ENCODE data around the gene MT1E. TPM values are rescaled to one million over a fixed set of nuclear protein-coding genes. Genes with fewer than 3 reads are reported as not detected.

MT1E gene
- total and polyA plus RNA-seq, 4 experiments from 2014 or later: 6.8 to 16.0 TPM; not detected in 2

GRCh38 chr16:56631197-56631596, 5.6 kb downstream of the MT1E start:
- DNase-seq: no peak
- Mint-ChIP-seq H3K9me3 (no peaks in the 10 kb centered on the region), H3K27me3 (peaks cover 37 to 63% of the 10 kb centered on the region in 2 donors), H3K27ac (no peak overlapping the region), H3K4me3 (peak overlapping the region in 2 of 8 donors; percentile 55 to 82), H3K36me3 (no peaks in the 10 kb centered on the region), H3K4me1 (peaks cover 10 to 35% (median 19%) of the 10 kb centered on the region in 4 donors)
- ChIA-PET CTCF (ENCODE audit: partially characterized antibody) (interaction anchor here (0.9 kb wide), 1 partner anchor 27 kb away, joined by 3 read pairs; no protein-coding TSS in a partner anchor), POLR2A (ENCODE audit: partially characterized antibody) (interaction anchor here (1.3 kb wide), 1 partner anchor 300 kb away, joined by 3 read pairs; no protein-coding TSS in a partner anchor)
- peaks cover 26% of the 10 kb centered on the region for H3K4me1 ChIP-seq (ENCODE audit: insufficient read depth, low read length)
- H3K27ac ChIP-seq (ENCODE audit: low read depth, low read length): no peak overlapping the region
- H3K4me3 ChIP-seq (ENCODE audit: low read length in 2 of 2): no peak overlapping the region
- no peaks in the 10 kb centered on the region for H3K9me3 ChIP-seq (ENCODE audit: control insufficient read depth in 1 of 2, low read length in 2 of 2)
- peaks cover 37% of the 10 kb centered on the region for H3K27me3 ChIP-seq (ENCODE audit: insufficient read depth, low read length)
- intact Hi-C loops (cut with micrococcal nuclease): no loop called here
- H3K36me3 ChIP-seq (ENCODE audit: insufficient read depth, low read length): no peaks in the 10 kb centered on the region

DNA sequence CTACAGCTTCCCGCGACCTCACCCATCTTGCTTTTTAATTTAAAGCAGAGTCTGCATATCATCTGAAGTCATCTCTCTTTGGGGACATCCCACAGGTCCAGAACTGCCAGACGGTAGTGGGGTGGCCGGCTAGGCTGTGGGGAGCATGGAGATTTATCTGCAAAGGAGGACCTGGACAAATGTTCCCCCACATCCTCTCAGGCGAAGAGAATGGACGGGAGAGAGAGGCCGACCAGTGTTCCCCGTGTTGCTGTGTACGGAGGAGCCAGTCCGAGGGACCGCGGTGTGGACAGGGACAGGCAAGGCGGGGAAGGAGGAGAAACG, 6.2 kb downstream of the MT1E start:
- no peak overlapping the region for H3K4me3 ChIP-seq (ENCODE audit: low read length in 2 of 2)
- H3K36me3 ChIP-seq (ENCODE audit: insufficient read depth, low read length): no peaks in the 10 kb centered on the region
- Mint-ChIP-seq H3K4me1 (peaks cover 9 to 41% (median 17%) of the 10 kb centered on the region in 4 donors), H3K4me3 (peak overlapping the region; percentile 24 to 82 (median 68)), H3K27ac (no peak overlapping the region), H3K9me3 (no peaks in the 10 kb centered on the region), H3K36me3 (no peaks in the 10 kb centered on the region), H3K27me3 (peaks cover 42 to 67% of the 10 kb centered on the region in 2 donors)
- POLR2A ChIA-PET (ENCODE audit: partially characterized antibody): no interaction called here
- DNase-seq: no peak
- peaks cover 24% of the 10 kb centered on the region for H3K4me1 ChIP-seq (ENCODE audit: insufficient read depth, low read length)
- H3K9me3 ChIP-seq (ENCODE audit: control insufficient read depth in 1 of 2, low read length in 2 of 2): no peaks in the 10 kb centered on the region
- H3K27ac ChIP-seq (ENCODE audit: low read depth, low read length): no peak overlapping the region
- H3K27me3 ChIP-seq (ENCODE audit: insufficient read depth, low read length): peaks cover 35% of the 10 kb centered on the region
- CTCF ChIA-PET (ENCODE audit: partially characterized antibody): no interaction called here
- intact Hi-C loops (cut with micrococcal nuclease): no loop called here

GRCh38 chr16:56632156-56632847, 6.7 kb downstream of the MT1E start, which contains the start of gene MT1M:
TSS of gene MT1M (plus strand) at chr16:56632659. CDS start at chr16:56632732, 73 bp downstream.
- intact Hi-C loops (cut with micrococcal nuclease): no loop called here
- H3K4me1 Mint-ChIP-seq: peaks cover 9 to 46% (median 18%) of the 10 kb centered on the region in 4 donors
- DNase-seq: no peak
- H3K27me3 Mint-ChIP-seq: peaks cover 47 to 68% of the 10 kb centered on the region in 2 donors
- CTCF ChIA-PET (ENCODE audit: partially characterized antibody): no interaction called here
- Histone ChIP-seq H3K36me3 (ENCODE audit: insufficient read depth, low read length) (no peaks in the 10 kb centered on the region), H3K9me3 (ENCODE audit: control insufficient read depth in 1 of 2, low read length in 2 of 2) (no peaks in the 10 kb centered on the region), H3K27ac (ENCODE audit: low read depth, low read length) (no peak within 1 kb of the TSS), H3K4me1 (ENCODE audit: insufficient read depth, low read length) (peaks cover 24% of the 10 kb centered on the region), H3K4me3 (ENCODE audit: low read length in 2 of 2) (no peak within 1 kb of the TSS), H3K27me3 (ENCODE audit: insufficient read depth, low read length) (peaks cover 35% of the 10 kb centered on the region)
- POLR2A ChIA-PET (ENCODE audit: partially characterized antibody): no interaction called here
- H3K27ac Mint-ChIP-seq: no peak within 1 kb of the TSS
- H3K36me3 Mint-ChIP-seq: no peaks in the 10 kb centered on the region
- no peaks in the 10 kb centered on the region for H3K9me3 Mint-ChIP-seq
- H3K4me3 Mint-ChIP-seq: peak within 1 kb of the TSS; percentile 55 to 82 (median 70)

- H3K27ac Mint-ChIP-seq: no peak overlapping the region
These were observed 7.3 kb downstream of the MT1E start for GRCh38 chr16:56632848-56633365.

DNA sequence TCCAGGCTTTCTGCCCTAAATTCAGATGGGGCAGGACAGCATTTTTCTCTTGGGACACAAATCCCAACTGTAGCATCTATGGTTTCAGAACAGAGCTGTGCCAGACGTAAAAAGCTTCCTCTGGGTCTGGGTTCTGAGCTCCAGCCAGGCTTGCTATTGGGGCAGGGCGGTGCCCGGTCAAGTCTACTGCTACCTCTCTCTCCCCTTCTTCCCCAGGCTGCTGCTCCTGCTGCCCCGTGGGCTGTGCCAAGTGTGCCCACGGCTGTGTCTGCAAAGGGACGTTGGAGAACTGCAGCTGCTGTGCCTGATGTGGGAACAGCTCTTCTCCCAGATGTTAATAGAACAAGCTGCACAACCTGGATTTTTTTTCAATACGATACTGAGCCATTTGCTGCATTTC, 8.0 kb downstream of the MT1E start:
- H3K4me3 ChIP-seq (ENCODE audit: low read length in 2 of 2): no peak overlapping the region
- DNase-seq: no peak
- H3K27me3 ChIP-seq (ENCODE audit: insufficient read depth, low read length): peaks cover 46% of the 10 kb centered on the region
- CTCF ChIA-PET (ENCODE audit: partially characterized antibody): interaction anchor here (0.9 to 1.2 kb wide), 2 partner anchors 9 to 10 kb away, joined by 3 read pairs; no protein-coding TSS in a partner anchor
- no peaks in the 10 kb centered on the region for H3K36me3 Mint-ChIP-seq
- POLR2A ChIA-PET (ENCODE audit: partially characterized antibody): interaction anchor here (1.3 kb wide), 1 partner anchor 24 kb away, joined by 4 read pairs; the partner anchor contains the start of gene MT1F
- H3K27ac Mint-ChIP-seq: peak overlapping the region in 1 of 7 donors; percentile 19
- peaks cover 14 to 55% (median 24%) of the 10 kb centered on the region in 4 donors for H3K4me1 Mint-ChIP-seq
- H3K27ac ChIP-seq (ENCODE audit: low read depth, low read length): no peak overlapping the region
- intact Hi-C loops (cut with micrococcal nuclease): no loop called here
- H3K27me3 Mint-ChIP-seq: peaks cover 55 to 75% of the 10 kb centered on the region in 2 donors
- H3K36me3 ChIP-seq (ENCODE audit: insufficient read depth, low read length): no peaks in the 10 kb centered on the region
- H3K9me3 Mint-ChIP-seq: no peaks in the 10 kb centered on the region
- H3K9me3 ChIP-seq (ENCODE audit: control insufficient read depth in 1 of 2, low read length in 2 of 2): no peaks in the 10 kb centered on the region
- peak overlapping the region in 2 of 8 donors; percentile 15 to 46 for H3K4me3 Mint-ChIP-seq
- peaks cover 27% of the 10 kb centered on the region for H3K4me1 ChIP-seq (ENCODE audit: insufficient read depth, low read length)

More at GRCh38 chr16:56632848-56633365, 7.3 kb downstream of the MT1E start:
- intact Hi-C loops (cut with micrococcal nuclease): no loop called here
- ChIA-PET CTCF (ENCODE audit: partially characterized antibody) (interaction anchor here (0.9 to 1.2 kb wide), 2 partner anchors 9 to 11 kb away, joined by 3 read pairs; no protein-coding TSS in a partner anchor), POLR2A (ENCODE audit: partially characterized antibody) (no interaction called here)
- H3K27me3 ChIP-seq (ENCODE audit: insufficient read depth, low read length): peaks cover 40% of the 10 kb centered on the region
- Mint-ChIP-seq H3K9me3 (no peaks in the 10 kb centered on the region), H3K4me3 (peak overlapping the region in 7 of 8 donors; percentile 17 to 71 (median 55)), H3K36me3 (no peaks in the 10 kb centered on the region), H3K4me1 (peaks cover 12 to 52% (median 21%) of the 10 kb centered on the region in 4 donors), H3K27me3 (peaks cover 51 to 74% of the 10 kb centered on the region in 2 donors)
- no peak overlapping the region for H3K27ac ChIP-seq (ENCODE audit: low read depth, low read length)
- no peak for DNase-seq
- no peaks in the 10 kb centered on the region for H3K9me3 ChIP-seq (ENCODE audit: control insufficient read depth in 1 of 2, low read length in 2 of 2)
- H3K36me3 ChIP-seq (ENCODE audit: insufficient read depth, low read length): no peaks in the 10 kb centered on the region
- H3K4me1 ChIP-seq (ENCODE audit: insufficient read depth, low read length): peaks cover 26% of the 10 kb centered on the region
- no peak overlapping the region for H3K4me3 ChIP-seq (ENCODE audit: low read length in 2 of 2)

DNA sequence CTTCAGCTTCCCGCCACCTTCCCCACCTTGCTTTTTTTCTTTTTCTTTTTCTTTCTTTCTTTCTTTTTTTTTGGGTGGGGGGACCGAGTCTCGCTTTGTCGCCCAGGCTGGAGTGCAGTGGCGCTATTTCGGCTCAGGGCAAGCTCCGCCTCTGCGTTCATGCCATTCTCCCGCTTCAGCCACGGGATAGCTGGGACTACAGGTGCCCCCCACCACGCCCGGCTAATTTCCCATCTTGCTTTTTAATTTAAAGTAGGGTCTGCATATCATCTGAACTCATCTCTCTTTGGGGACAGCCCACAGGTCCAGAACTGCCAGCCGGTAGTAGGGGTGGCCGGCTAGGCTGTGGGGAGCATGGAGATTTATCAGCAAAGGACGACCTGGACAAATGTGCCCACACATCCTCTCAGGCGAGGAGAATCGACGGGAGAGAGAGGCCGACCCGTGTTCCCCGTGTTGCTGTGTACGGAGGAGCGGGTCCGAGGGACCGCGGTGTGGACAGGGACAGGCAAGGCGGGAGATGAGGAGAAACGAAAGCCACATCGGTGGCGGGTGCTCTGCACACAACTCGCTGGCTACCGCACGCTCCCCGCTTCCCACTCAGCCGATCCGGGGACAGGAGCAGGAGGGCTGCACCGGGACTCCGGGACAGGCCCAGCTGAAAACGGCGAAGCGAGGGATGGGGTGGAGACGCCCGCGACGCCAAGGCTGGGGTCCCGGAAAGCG, 9.3 kb downstream of the MT1E start:
- Histone ChIP-seq H3K4me3 (ENCODE audit: low read length in 2 of 2) (no peak overlapping the region), H3K36me3 (ENCODE audit: insufficient read depth, low read length) (no peaks in the 10 kb centered on the region), H3K4me1 (ENCODE audit: insufficient read depth, low read length) (peaks cover 27% of the 10 kb centered on the region), H3K27me3 (ENCODE audit: insufficient read depth, low read length) (peaks cover 57% of the 10 kb centered on the region), H3K27ac (ENCODE audit: low read depth, low read length) (no peak overlapping the region), H3K9me3 (ENCODE audit: control insufficient read depth in 1 of 2, low read length in 2 of 2) (no peaks in the 10 kb centered on the region)
- no peaks in the 10 kb centered on the region for H3K36me3 Mint-ChIP-seq
- ChIA-PET CTCF (ENCODE audit: partially characterized antibody) (interaction anchor here (1.0 kb wide), 1 partner anchor 11 kb away, joined by 3 read pairs; no protein-coding TSS in a partner anchor), POLR2A (ENCODE audit: partially characterized antibody) (interaction anchor here (0.6 to 1.3 kb wide), 2 partner anchors 9 to 23 kb away, joined by 3 to 4 read pairs; partner anchors contain the start of gene MT1F)
- peak overlapping the region; percentile 43 to 81 (median 68) for H3K4me3 Mint-ChIP-seq
- DNase-seq: no peak
- H3K4me1 Mint-ChIP-seq: peaks cover 15 to 55% (median 25%) of the 10 kb centered on the region in 4 donors
- H3K9me3 Mint-ChIP-seq: no peaks in the 10 kb centered on the region
- intact Hi-C loops (cut with micrococcal nuclease): no loop called here
- peaks cover 63 to 80% of the 10 kb centered on the region in 2 donors for H3K27me3 Mint-ChIP-seq
- peak overlapping the region in 1 of 7 donors; percentile 22 for H3K27ac Mint-ChIP-seq
